Neural cell (in vitro differentiated cells): ENCODE data around the gene PHF11. TPM values are rescaled to one million over a fixed set of nuclear protein-coding genes. Genes with fewer than 3 reads are reported as not detected.

Source experiments
- H2AFZ ChIP-seq: fragments of 200-600, 300-800 bp; sonication (generic), shearing (Covaris generic); 2 replicates; pipeline ENCODE4 v1.6.0; 2014; ENCODE audit warnings: low read depth, mild to moderate bottlenecking, antibody characterized with exemption, low read length, moderate library complexity
- H3F3A ChIP-seq: fragments of 200-600 bp; shearing (Covaris generic); 2 replicates; pipeline ENCODE4 v1.6.1; 2016; ENCODE audit warnings: mild to moderate bottlenecking, moderate library complexity, mixed read lengths, antibody characterized with exemption, low read length; ENCODE audit not compliant: insufficient read depth, poor library complexity, severe bottlenecking
- H3K27ac ChIP-seq: fragments of 200-600, 300-800 bp; sonication (generic), shearing (Covaris generic); 2 replicates; pipeline ENCODE4 v1.5.1; 2014; ENCODE audit warnings: mild to moderate bottlenecking, low read length, moderate library complexity
- H3K27me3 ChIP-seq: fragments of 300-800, 200-600 bp; sonication (generic), shearing (Covaris generic); 2 replicates; pipeline ENCODE4 v1.6.0; 2014; ENCODE audit warnings: mild to moderate bottlenecking, low read depth, low read length, moderate library complexity; ENCODE audit not compliant: insufficient read depth
- H3K36me3 ChIP-seq: fragments of 300-800, 200-600 bp; sonication (generic), shearing (Covaris generic); 2 replicates; pipeline ENCODE4 v1.5.1; 2014; ENCODE audit warnings: mild to moderate bottlenecking, antibody characterized with exemption, low read length, moderate library complexity; ENCODE audit not compliant: insufficient read depth
- H3K4me2 ChIP-seq: fragments of 300-800, 200-600 bp; sonication (generic), shearing (Covaris generic); 2 replicates; pipeline ENCODE4 v1.6.0; 2014; ENCODE audit warnings: mild to moderate bottlenecking, low read length
- H3K4me3 ChIP-seq: fragments of 300-800, 200-600 bp; sonication (generic), shearing (Covaris generic); 2 replicates; pipeline ENCODE4 v1.5.1; 2014; ENCODE audit warnings: mild to moderate bottlenecking, low read length, moderate library complexity
- H3K79me2 ChIP-seq: fragments of 200-600 bp; shearing (Covaris generic); replicated peaks from 2 replicates; pipeline ENCODE4 v1.6.0; 2014; ENCODE audit warnings: mild to moderate bottlenecking, low read length, moderate library complexity; ENCODE audit not compliant: insufficient read depth
- H3K9ac ChIP-seq: fragments of 300-800, 200-600 bp; sonication (generic), shearing (Covaris generic); 2 replicates; pipeline ENCODE4 v1.6.1; 2016; ENCODE audit warnings: mild to moderate bottlenecking, low read length, mixed read lengths
- H3K9me2 ChIP-seq: fragments of 200-600 bp; shearing (Covaris generic); 2 replicates; pipeline ENCODE4 v1.6.1; 2016; ENCODE audit warnings: mild to moderate bottlenecking, low read length, mixed read lengths; ENCODE audit not compliant: insufficient read depth
- H3K9me3 ChIP-seq: fragments of 200-600, 300-800 bp; sonication (generic), shearing (Covaris generic); 2 replicates; pipeline ENCODE4 v1.6.1; 2016; ENCODE audit warnings: mild to moderate bottlenecking, mixed run types, low read length, moderate library complexity, mixed read lengths
- H4K20me1 ChIP-seq: fragments of 200-600 bp; shearing (Covaris generic); 2 replicates; pipeline ENCODE4 v1.6.1; 2016; ENCODE audit warnings: mild to moderate bottlenecking, mixed run types; ENCODE audit not compliant: insufficient read depth
- CTCF ChIP-seq: fragments of 450-650 bp; IDR thresholded peaks from 2 replicates; pipeline ENCODE4 v1.5.1; 2014; ENCODE audit warnings: antibody characterized with exemption, mild to moderate bottlenecking, moderate library complexity; ENCODE audit not compliant: poor library complexity, severe bottlenecking
- EP300 ChIP-seq: fragments of 450-650 bp; conservative IDR thresholded peaks from 2 replicates; pipeline ENCODE4 v1.6.1; 2014; ENCODE audit warnings: antibody characterized with exemption, mild to moderate bottlenecking, moderate library complexity; ENCODE audit not compliant: poor library complexity, severe bottlenecking
- EZH2 ChIP-seq: fragments of 200-600, 300-800 bp; shearing (Covaris generic), sonication (generic); IDR thresholded peaks from 2 replicates; pipeline ENCODE4 v1.6.1; 2014; ENCODE audit warnings: antibody characterized with exemption, low read length, borderline replicate concordance, mild to moderate bottlenecking; ENCODE audit not compliant: insufficient read depth, poor library complexity, severe bottlenecking
- MXI1 ChIP-seq: fragments of 450-650 bp; conservative IDR thresholded peaks from 2 replicates; pipeline ENCODE4 v1.6.1; 2014; ENCODE audit warnings: antibody characterized with exemption, mild to moderate bottlenecking; ENCODE audit not compliant: poor library complexity, severe bottlenecking
- POLR2AphosphoS5 ChIP-seq: IDR thresholded peaks from 2 replicates; pipeline ENCODE4 v1.6.1; 2012
- RAD21 ChIP-seq: fragments of 450-650 bp; conservative IDR thresholded peaks from 2 replicates; pipeline ENCODE4 v1.6.1; 2014; ENCODE audit warnings: antibody characterized with exemption, mild to moderate bottlenecking, moderate library complexity
- REST ChIP-seq: IDR thresholded peaks from 2 replicates; pipeline ENCODE4 v1.6.1; 2012; ENCODE audit warnings: borderline replicate concordance
- SMC3 ChIP-seq: fragments of 450-650 bp; conservative IDR thresholded peaks from 2 replicates; pipeline ENCODE4 v1.6.1; 2014; ENCODE audit warnings: antibody characterized with exemption, mild to moderate bottlenecking, moderate library complexity; ENCODE audit not compliant: poor library complexity
- TAF1 ChIP-seq: IDR thresholded peaks from 2 replicates; pipeline ENCODE4 v1.6.1; 2012; ENCODE audit warnings: low read depth
- polyA plus RNA-seq: library from polyadenylated mRNA; depleted of rRNA; stranded (reverse); fragments of >200 nt; gene quantifications from 2 replicates; pipeline ENCODE4 v1.2.3, GENCODE V29; 2014

PHF11 gene
- polyA plus RNA-seq, 1 donor from 2014 or later = not detected

- Histone ChIP-seq H2AFZ (no peak overlapping the region), H3K36me3 (no peaks in the 10 kb centered on the region), H3F3A (no peaks in the 10 kb centered on the region), H3K4me3 (no peak overlapping the region), H4K20me1 (no peaks in the 10 kb centered on the region), H3K27ac (no peak overlapping the region), H3K79me2 (no peaks in the 10 kb centered on the region), H3K27me3 (no peaks in the 10 kb centered on the region), H3K9ac (no peak overlapping the region), H3K9me3 (no peaks in the 10 kb centered on the region), H3K9me2 (no peaks in the 10 kb centered on the region), H3K4me2 (no peak overlapping the region)
- no peak for TF ChIP-seq MXI1
- peak; percentile 87 for TF ChIP-seq EP300
Observed at GRCh38 chr13:49498206-49498605, 2.5 kb downstream of the PHF11 start.

- no peaks in the 10 kb centered on the region for H3K36me3 ChIP-seq
- H4K20me1 ChIP-seq = no peaks in the 10 kb centered on the region
- H3K27ac ChIP-seq = no peak overlapping the region
- H3K9me3 ChIP-seq = no peaks in the 10 kb centered on the region
- no peaks in the 10 kb centered on the region for H3K9me2 ChIP-seq
- no peaks in the 10 kb centered on the region for H3K27me3 ChIP-seq
- H3K9ac ChIP-seq = no peak overlapping the region
- H3F3A ChIP-seq = no peaks in the 10 kb centered on the region
- TF ChIP-seq EZH2 (no peak), TAF1 (no peak), REST (no peak), POLR2AphosphoS5 (no peak), MXI1 (no peak), EP300 (no peak), CTCF (no peak), RAD21 (no peak), SMC3 (no peak)
- H2AFZ ChIP-seq = no peak overlapping the region
- no peaks in the 10 kb centered on the region for H3K79me2 ChIP-seq
- H3K4me2 ChIP-seq = no peak overlapping the region
- H3K4me3 ChIP-seq = no peak overlapping the region
Observed at GRCh38 chr13:49499889-49500660, 4.3 kb downstream of the PHF11 start.
